ENCODE data around the gene CHRNA1. TPM values are rescaled to one million over a fixed set of nuclear protein-coding genes. Genes with fewer than 3 reads are reported as not detected.
A peak's percentile ranks its signal among the peaks of the same experiment; 100 is the strongest.

CHRNA1 gene
- total RNA-seq, 1 experiment from 2014 or later, result not detected

DNA sequence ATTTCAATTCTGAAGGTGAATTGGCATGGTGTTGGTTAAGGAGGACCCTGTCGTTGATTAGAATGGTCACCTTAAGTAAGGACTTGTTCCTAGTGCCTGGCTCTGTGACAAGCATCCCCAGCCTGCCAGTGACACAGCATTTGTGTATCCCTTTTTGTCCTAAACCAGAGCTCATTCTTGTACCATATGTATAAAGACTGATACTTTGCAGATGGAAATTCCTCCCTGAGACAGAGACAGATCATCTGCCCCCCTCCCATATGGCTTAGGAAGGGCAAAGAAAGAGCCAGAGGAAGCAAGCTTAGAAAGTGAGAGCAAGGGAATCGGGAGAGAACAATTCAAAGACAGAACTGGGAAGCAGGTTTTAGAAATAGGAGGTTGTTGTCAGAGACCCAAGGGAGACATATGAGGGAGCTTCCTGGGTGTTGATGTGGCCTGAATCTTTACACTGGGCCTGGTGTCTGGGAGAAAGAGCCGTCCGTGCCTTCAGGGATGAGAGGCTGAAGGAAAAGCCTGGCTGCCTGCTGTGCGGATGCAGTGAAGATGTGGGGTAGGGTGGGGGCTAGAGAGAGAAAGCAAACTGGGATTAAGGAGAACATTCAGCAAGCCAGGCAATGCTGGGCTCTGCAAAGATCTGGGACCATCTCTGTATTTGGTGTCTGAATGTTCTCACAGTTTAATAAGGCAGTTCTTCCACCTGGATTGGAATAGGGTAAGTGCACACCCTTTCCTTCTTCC, 13.2 kb upstream of the CHRNA1 start:
- no peak overlapping the region for H3K4me3 Mint-ChIP-seq (ENCODE audit: unreplicated experiment)
- no peak overlapping the region for H3K27ac Mint-ChIP-seq (ENCODE audit: low read depth, unreplicated experiment)
- H3K4me1 Mint-ChIP-seq (ENCODE audit: insufficient read depth, unreplicated experiment), result peaks cover 18% of the 10 kb centered on the region
- DNase-seq (ENCODE audit: unreplicated experiment), result no peak
- H3K9me3 Mint-ChIP-seq (ENCODE audit: unreplicated experiment), result no peaks in the 10 kb centered on the region
- H3K36me3 Mint-ChIP-seq (ENCODE audit: insufficient read depth, unreplicated experiment), result no peaks in the 10 kb centered on the region
- ChIA-PET POLR2A (interaction anchor here (1.1 kb wide), 1 partner anchor 48 kb away, joined by 3 read pairs; no protein-coding TSS in a partner anchor), CTCF (interaction anchor here (1.5 kb wide), 1 partner anchor 208 kb away, joined by 8 read pairs; no protein-coding TSS in a partner anchor)
- intact Hi-C loops (cut with micrococcal nuclease), result no loop called here
- no peaks in the 10 kb centered on the region for H3K27me3 Mint-ChIP-seq (ENCODE audit: insufficient read depth, unreplicated experiment)
- no peak for TF ChIP-seq CTCF (IDR thresholded peaks at IDR 0.05; ENCODE audit: unreplicated experiment)
- BruUV-seq (replicated peaks), result no TSS peak

GRCh38 chr2:174776675-174777074, 12.4 kb upstream of the CHRNA1 start:
- POLR2A ChIA-PET, result interaction anchor here (0.5 kb wide), 1 partner anchor 1979 kb away, joined by 3 read pairs; no protein-coding TSS in a partner anchor
- no TSS peak for BruUV-seq (replicated peaks)
- no peak for DNase-seq (ENCODE audit: unreplicated experiment)
- Mint-ChIP-seq H3K4me3 (ENCODE audit: unreplicated experiment) (no peak overlapping the region), H3K9me3 (ENCODE audit: unreplicated experiment) (no peaks in the 10 kb centered on the region), H3K4me1 (ENCODE audit: insufficient read depth, unreplicated experiment) (peaks cover 18% of the 10 kb centered on the region), H3K36me3 (ENCODE audit: insufficient read depth, unreplicated experiment) (no peaks in the 10 kb centered on the region), H3K27me3 (ENCODE audit: insufficient read depth, unreplicated experiment) (no peaks in the 10 kb centered on the region), H3K27ac (ENCODE audit: low read depth, unreplicated experiment) (no peak overlapping the region)
- no peak for TF ChIP-seq CTCF (IDR thresholded peaks at IDR 0.05; ENCODE audit: unreplicated experiment)
- intact Hi-C loops (cut with micrococcal nuclease), result no loop called here
- CTCF ChIA-PET, result interaction anchor here (1.1 to 9.2 kb wide), 2 partner anchors 204 to 208 kb away, joined by 3 to 259 read pairs; no protein-coding TSS in a partner anchor

DNA sequence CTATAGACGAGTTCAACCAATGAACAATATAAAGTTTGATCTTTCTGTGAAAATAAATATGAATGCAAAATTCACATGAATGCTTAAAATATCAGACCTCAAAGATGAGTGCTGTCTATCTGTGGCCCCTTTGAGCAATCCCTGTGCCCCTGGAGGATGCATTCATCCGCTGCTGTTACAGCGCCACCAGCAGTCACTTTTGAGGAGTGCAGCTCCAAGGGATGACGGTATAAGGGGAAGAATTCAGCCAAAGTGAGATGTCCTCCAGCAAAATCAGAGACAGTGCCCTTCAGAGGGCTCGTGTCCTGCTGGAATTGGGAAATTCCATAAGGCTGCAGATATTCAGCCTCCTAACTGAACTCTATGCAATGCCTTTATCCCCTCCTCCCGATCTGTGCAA, 12.0 kb upstream of the CHRNA1 start:
- intact Hi-C loops (cut with micrococcal nuclease), result no loop called here
- peak; percentile 28 for TF ChIP-seq CTCF (IDR thresholded peaks at IDR 0.05; ENCODE audit: unreplicated experiment)
- ChIA-PET CTCF (interaction anchor here (0.5 to 9.2 kb wide), 7 partner anchors 20 to 771 kb away, joined by 3 to 259 read pairs (median 3); no protein-coding TSS in a partner anchor), POLR2A (interaction anchor here (1.1 kb wide), 1 partner anchor 60 kb away, joined by 6 read pairs; no protein-coding TSS in a partner anchor)
- no TSS peak for BruUV-seq (replicated peaks)
- Mint-ChIP-seq H3K27ac (ENCODE audit: low read depth, unreplicated experiment) (no peak overlapping the region), H3K4me3 (ENCODE audit: unreplicated experiment) (no peak overlapping the region), H3K9me3 (ENCODE audit: unreplicated experiment) (no peaks in the 10 kb centered on the region), H3K36me3 (ENCODE audit: insufficient read depth, unreplicated experiment) (no peaks in the 10 kb centered on the region), H3K4me1 (ENCODE audit: insufficient read depth, unreplicated experiment) (peaks cover 18% of the 10 kb centered on the region), H3K27me3 (ENCODE audit: insufficient read depth, unreplicated experiment) (no peaks in the 10 kb centered on the region)
- no peak for DNase-seq (ENCODE audit: unreplicated experiment)

GRCh38 chr2:174775571-174775980, 11.3 kb upstream of the CHRNA1 start:
- no peaks in the 10 kb centered on the region for H3K36me3 Mint-ChIP-seq (ENCODE audit: insufficient read depth, unreplicated experiment)
- no peak overlapping the region for H3K27ac Mint-ChIP-seq (ENCODE audit: low read depth, unreplicated experiment)
- no peaks in the 10 kb centered on the region for H3K9me3 Mint-ChIP-seq (ENCODE audit: unreplicated experiment)
- no peak for DNase-seq (ENCODE audit: unreplicated experiment)
- BruUV-seq (replicated peaks), result no TSS peak
- intact Hi-C loops (cut with micrococcal nuclease), result no loop called here
- ChIA-PET POLR2A (interaction anchor here (1.1 kb wide), 1 partner anchor 61 kb away, joined by 6 read pairs; no protein-coding TSS in a partner anchor), CTCF (interaction anchor here (0.6 to 9.2 kb wide), 11 partner anchors 10 to 262 kb away, joined by 3 to 259 read pairs (median 3); no protein-coding TSS in a partner anchor)
- H3K4me3 Mint-ChIP-seq (ENCODE audit: unreplicated experiment), result no peak overlapping the region
- no peaks in the 10 kb centered on the region for H3K27me3 Mint-ChIP-seq (ENCODE audit: insufficient read depth, unreplicated experiment)
- TF ChIP-seq CTCF (IDR thresholded peaks at IDR 0.05; ENCODE audit: unreplicated experiment), result no peak
- peaks cover 18% of the 10 kb centered on the region for H3K4me1 Mint-ChIP-seq (ENCODE audit: insufficient read depth, unreplicated experiment)

Data from MCF 10A (cell line).